Vagina (tissue), 2 donors: ENCODE data around the gene CTPS2. TPM values are rescaled to one million over a fixed set of nuclear protein-coding genes. Genes with fewer than 3 reads are reported as not detected.

Source experiments
- DNase-seq, 2 donors: peaks; one replicate each; pipeline ENCODE4 v3.0.0-alpha.2; 2017; ENCODE audit errors: extremely low spot score in 2 of 2
- H3K27ac ChIP-seq: fragments of 200-600 bp; sonication (generic); one replicate; pipeline ENCODE4 v1.5.1; 2019
- H3K27me3 ChIP-seq: fragments of 200-600 bp; sonication (generic); one replicate; pipeline ENCODE4 v1.5.1; 2019
- H3K36me3 ChIP-seq, 2 donors: fragments of 200-600 bp; sonication (generic); one replicate each; pipeline ENCODE4 v1.5.1; 2017 to 2019
- H3K4me1 ChIP-seq: fragments of 200-600 bp; sonication (generic); one replicate; pipeline ENCODE4 v1.5.1; 2019
- H3K4me3 ChIP-seq, 2 donors: fragments of 200-600 bp; sonication (generic); 1 replicate in 1 of 2; 2 replicates in 1 of 2; pipeline ENCODE4 v1.5.1; 2016 to 2019
- H3K9me3 ChIP-seq: fragments of 200-600 bp; sonication (generic); one replicate; pipeline ENCODE4 v1.5.1; 2019
- POLR2A ChIP-seq, 2 donors: fragments of 450-650 bp; IDR thresholded peaks; one replicate each; pipeline ENCODE4 v1.6.1; 2017; ENCODE audit warnings: antibody characterized with exemption in 2 of 2, mild to moderate bottlenecking in 2 of 2, moderate library complexity in 2 of 2
- POLR2AphosphoS5 ChIP-seq, 2 donors: sonication (generic); formaldehyde crosslinking; IDR thresholded peaks; one replicate each; pipeline ENCODE4 v1.9.0; 2017; ENCODE audit warnings: antibody characterized with exemption in 2 of 2, mild to moderate bottlenecking in 2 of 2, low read depth in 1 of 2; ENCODE audit not compliant: insufficient read depth in 1 of 2
- intact Hi-C: fragments of 100-400 bp; cut with DNase I; formaldehyde crosslinking; loops from one replicate; pipeline ENCODE4 v1.15.1; 2023
- total RNA-seq: library from RNA; depleted of rRNA; stranded (reverse); fragments of >200 nt; gene quantifications from one replicate; pipeline ENCODE4 v1.2.3, GENCODE V29; 2016
- TF ChIP-seq, protein P1 (sequence below), 3 experiments: fragments of 450-650 bp in 2 of 3; fragments of 200-600 bp in 1 of 3; sonication (generic) in 1 of 3; IDR thresholded peaks; one replicate each; pipeline ENCODE4 v1.5.1; 2017 to 2019; ENCODE audit warnings: antibody characterized with exemption in 3 of 3, mild to moderate bottlenecking in 2 of 3, moderate library complexity in 2 of 3

CTPS2 gene
- total RNA-seq, 1 donor from 2014 or later: 20.4 TPM

DNA sequence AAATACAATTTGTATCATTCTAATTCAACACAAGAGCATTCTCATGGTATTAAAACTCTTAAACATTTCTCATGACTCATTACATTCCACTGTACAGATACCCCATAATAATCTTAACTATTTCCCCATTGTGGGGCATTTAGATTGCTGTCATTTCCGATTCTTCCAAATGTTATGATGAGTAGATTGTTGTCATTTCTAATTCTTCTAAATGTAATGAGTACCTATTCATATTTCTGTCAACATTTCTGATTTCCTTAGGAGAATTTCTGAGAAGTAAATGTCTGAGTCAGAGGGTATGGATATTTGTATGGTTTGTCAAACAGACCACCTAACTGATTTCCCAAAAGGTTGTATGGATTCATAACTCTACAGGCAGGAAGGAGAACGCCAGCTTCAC, 54.2 kb downstream of the CTPS2 start:
- TF ChIP-seq, protein P1, sequence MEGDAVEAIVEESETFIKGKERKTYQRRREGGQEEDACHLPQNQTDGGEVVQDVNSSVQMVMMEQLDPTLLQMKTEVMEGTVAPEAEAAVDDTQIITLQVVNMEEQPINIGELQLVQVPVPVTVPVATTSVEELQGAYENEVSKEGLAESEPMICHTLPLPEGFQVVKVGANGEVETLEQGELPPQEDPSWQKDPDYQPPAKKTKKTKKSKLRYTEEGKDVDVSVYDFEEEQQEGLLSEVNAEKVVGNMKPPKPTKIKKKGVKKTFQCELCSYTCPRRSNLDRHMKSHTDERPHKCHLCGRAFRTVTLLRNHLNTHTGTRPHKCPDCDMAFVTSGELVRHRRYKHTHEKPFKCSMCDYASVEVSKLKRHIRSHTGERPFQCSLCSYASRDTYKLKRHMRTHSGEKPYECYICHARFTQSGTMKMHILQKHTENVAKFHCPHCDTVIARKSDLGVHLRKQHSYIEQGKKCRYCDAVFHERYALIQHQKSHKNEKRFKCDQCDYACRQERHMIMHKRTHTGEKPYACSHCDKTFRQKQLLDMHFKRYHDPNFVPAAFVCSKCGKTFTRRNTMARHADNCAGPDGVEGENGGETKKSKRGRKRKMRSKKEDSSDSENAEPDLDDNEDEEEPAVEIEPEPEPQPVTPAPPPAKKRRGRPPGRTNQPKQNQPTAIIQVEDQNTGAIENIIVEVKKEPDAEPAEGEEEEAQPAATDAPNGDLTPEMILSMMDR (IDR thresholded peaks at IDR 0.05): no peak
- TF ChIP-seq POLR2AphosphoS5 (IDR thresholded peaks at IDR 0.05; ENCODE audit: insufficient read depth in 1 of 2, low read depth in 1 of 2) (no peak), POLR2A (IDR thresholded peaks at IDR 0.05) (no peak)
- Histone ChIP-seq H3K4me1 (no peaks in the 10 kb centered on the region), H3K27me3 (no peaks in the 10 kb centered on the region), H3K4me3 (no peak overlapping the region), H3K9me3 (no peaks in the 10 kb centered on the region), H3K27ac (no peak overlapping the region), H3K36me3 (no peaks in the 10 kb centered on the region)
- intact Hi-C loops: no loop called here
- no peak for DNase-seq

DNA sequence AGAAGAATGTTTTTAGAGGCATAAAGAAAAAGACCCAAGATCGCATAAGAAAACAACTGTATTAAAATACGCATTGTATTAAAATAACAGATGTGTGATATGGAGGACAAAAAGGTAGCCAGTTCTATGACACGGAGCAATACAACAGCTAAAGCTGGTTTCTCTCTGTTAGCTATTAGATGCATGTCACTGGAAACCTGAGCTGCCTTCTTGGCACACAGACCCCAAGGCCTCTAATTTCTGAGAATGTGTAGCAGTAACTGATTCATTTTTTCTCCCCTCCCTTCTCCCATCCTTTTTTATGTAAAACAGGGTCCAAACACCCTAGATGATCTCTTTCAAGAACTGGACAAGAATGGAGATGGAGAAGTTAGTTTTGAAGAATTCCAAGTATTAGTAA, 58.4 kb downstream of the CTPS2 start:
- TF ChIP-seq POLR2AphosphoS5 (IDR thresholded peaks at IDR 0.05; ENCODE audit: insufficient read depth in 1 of 2, low read depth in 1 of 2) (no peak), POLR2A (IDR thresholded peaks at IDR 0.05) (no peak)
- TF ChIP-seq, protein P1 (IDR thresholded peaks at IDR 0.05): no peak
- Histone ChIP-seq H3K27me3 (no peaks in the 10 kb centered on the region), H3K27ac (no peak overlapping the region), H3K36me3 (no peaks in the 10 kb centered on the region), H3K4me1 (no peaks in the 10 kb centered on the region), H3K4me3 (no peak overlapping the region), H3K9me3 (no peaks in the 10 kb centered on the region)
- no peak for DNase-seq
- intact Hi-C loops: no loop called here

DNA sequence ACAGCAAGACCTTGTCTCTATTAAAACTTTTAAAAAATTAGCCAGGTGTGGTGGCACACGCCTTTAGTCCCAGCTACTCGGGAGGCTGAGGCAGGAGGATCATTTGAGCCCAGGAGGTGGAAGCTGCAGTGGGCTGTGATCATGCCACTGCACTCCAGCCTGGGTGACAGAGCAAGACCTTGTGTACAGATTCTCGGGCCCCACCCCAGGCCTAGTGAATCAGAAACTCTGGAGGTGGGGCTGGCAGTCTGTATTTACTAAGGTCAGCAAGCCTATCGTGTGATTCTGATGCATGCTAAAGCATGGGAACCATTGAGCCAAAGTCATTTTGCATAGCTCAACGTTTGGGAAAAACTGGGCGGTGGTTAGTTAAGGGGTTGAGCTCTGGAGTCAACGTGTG, 59.0 kb downstream of the CTPS2 start:
- H3K36me3 ChIP-seq: no peaks in the 10 kb centered on the region
- H3K27ac ChIP-seq: no peak overlapping the region
- no peaks in the 10 kb centered on the region for H3K4me1 ChIP-seq
- DNase-seq: no peak
- intact Hi-C loops: no loop called here
- H3K9me3 ChIP-seq: no peaks in the 10 kb centered on the region
- no peaks in the 10 kb centered on the region for H3K27me3 ChIP-seq
- no peak overlapping the region for H3K4me3 ChIP-seq
- TF ChIP-seq, protein P1 (IDR thresholded peaks at IDR 0.05): no peak
- TF ChIP-seq POLR2A (IDR thresholded peaks at IDR 0.05) (no peak), POLR2AphosphoS5 (IDR thresholded peaks at IDR 0.05; ENCODE audit: insufficient read depth in 1 of 2, low read depth in 1 of 2) (no peak)

- DNase-seq: no peak
- H3K36me3 ChIP-seq: no peaks in the 10 kb centered on the region
- intact Hi-C loops: no loop called here
- no peaks in the 10 kb centered on the region for H3K4me1 ChIP-seq
- H3K4me3 ChIP-seq: no peak overlapping the region
- no peak overlapping the region for H3K27ac ChIP-seq
- no peaks in the 10 kb centered on the region for H3K27me3 ChIP-seq
- H3K9me3 ChIP-seq: no peaks in the 10 kb centered on the region
- TF ChIP-seq POLR2AphosphoS5 (IDR thresholded peaks at IDR 0.05; ENCODE audit: insufficient read depth in 1 of 2, low read depth in 1 of 2) (no peak), POLR2A (IDR thresholded peaks at IDR 0.05) (no peak)
- TF ChIP-seq, protein P1 (IDR thresholded peaks at IDR 0.05): no peak
Observed at GRCh38 chrX:16651391-16652024, 61.0 kb downstream of the CTPS2 start.

DNA sequence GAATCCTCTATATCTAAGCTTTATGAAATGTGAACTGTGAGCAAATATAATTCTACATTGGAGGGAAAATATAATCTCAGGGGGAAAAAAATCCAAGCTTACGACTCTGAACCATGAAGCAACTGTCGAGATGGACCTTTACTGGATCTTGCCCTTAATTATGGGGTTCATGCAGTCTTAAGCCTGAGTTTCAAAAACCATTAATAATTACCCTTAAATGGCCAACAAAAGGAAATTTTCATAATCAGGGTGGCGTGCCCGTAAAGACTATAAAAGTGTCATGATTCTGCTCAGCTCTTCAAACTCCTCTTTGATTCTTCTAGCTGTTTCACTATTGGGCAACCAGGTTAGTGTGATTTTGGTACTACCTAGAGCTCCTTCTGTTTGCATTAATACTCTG, 62.6 kb downstream of the CTPS2 start, which contains the start of gene S100G:
Gene S100G, plus strand, starts transcription at position 301 of the 400 bp plus-strand sequence. CDS start 849 bp downstream, outside the sequence.
- TF ChIP-seq POLR2AphosphoS5 (IDR thresholded peaks at IDR 0.05; ENCODE audit: insufficient read depth in 1 of 2, low read depth in 1 of 2) (no peak), POLR2A (IDR thresholded peaks at IDR 0.05) (no peak)
- TF ChIP-seq, protein P1 (IDR thresholded peaks at IDR 0.05): no peak
- no peaks in the 10 kb centered on the region for H3K27me3 ChIP-seq
- no peak for DNase-seq
- no peaks in the 10 kb centered on the region for H3K9me3 ChIP-seq
- no peaks in the 10 kb centered on the region for H3K4me1 ChIP-seq
- H3K27ac ChIP-seq: no peak within 1 kb of the TSS
- no peak within 1 kb of the TSS for H3K4me3 ChIP-seq
- H3K36me3 ChIP-seq: no peaks in the 10 kb centered on the region
- intact Hi-C loops: no loop called here
